GM19035 (cell line): ENCODE measurements around the gene OR51A2.
A peak's percentile ranks its signal among the peaks of the same experiment; 100 is the strongest.
"Not testable (repeated sequence)": the region's sequence is repeated elsewhere in the genome, so short reads cannot be mapped to it uniquely, and the experiment has no call there.

Experiments used
- ATAC-seq: cut with Tn5 transposase; IDR thresholded peaks from one replicate; pipeline ENCODE4 v1.9.1; 2021; ENCODE audit not compliant: unreplicated experiment

Gene OR51A2

DNA sequence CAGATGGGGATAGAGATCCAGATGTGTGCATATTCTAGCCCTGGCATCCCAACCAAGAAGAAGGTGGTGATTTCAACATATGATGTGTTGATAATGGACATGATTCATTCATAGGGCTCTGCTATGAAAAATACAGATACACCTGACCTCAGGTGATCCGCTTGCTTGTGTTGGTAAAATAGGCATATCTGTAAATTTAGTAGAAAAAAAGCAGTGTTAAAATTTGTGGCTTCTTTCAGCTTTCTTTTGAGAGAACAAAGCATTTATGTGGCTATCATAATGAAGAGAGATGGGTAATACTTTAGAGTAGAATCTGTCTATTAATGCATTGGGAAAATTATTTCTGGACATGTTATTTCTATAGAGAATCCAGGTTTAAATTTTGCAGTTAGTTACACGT, at the start of gene OR51A2:
TSS of gene OR51A2 (minus strand) at position 101 of the 400 bp plus-strand sequence. CDS start at position 101, 0 bp downstream.
- ATAC-seq: not testable (repeated sequence)

GRCh38 chr11:5004424-5005274, 49.1 kb upstream of the OR51A2 start:
- peak; percentile 61 for ATAC-seq

- no peak for ATAC-seq
These were observed 39.0 kb upstream of the OR51A2 start, which contains the start of gene OR51L1 for GRCh38 chr11:4994551-4994950. TSS of gene OR51L1 (plus strand) at chr11:4994851. CDS start at chr11:4998983, 4,132 bp downstream.

DNA sequence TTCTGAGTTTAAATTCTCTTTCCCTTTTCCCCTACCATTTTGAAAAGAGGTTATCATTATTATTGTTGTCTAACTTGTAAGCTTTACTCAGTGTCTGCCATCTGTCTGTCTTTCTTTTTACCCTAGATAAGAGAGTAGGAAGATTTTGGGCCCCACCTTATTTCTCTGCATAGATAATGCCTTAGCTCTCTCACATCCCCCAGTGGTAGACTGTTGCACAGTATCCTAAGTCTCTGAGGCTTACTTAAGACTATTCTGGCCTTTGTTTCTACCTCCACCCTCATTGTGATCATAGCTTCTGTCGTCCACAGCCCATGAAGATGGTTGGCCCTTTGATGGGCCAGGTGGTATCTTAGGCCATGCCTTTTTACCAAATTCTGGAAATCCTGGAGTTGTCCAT, 35.5 kb upstream of the OR51A2 start:
- no peak for ATAC-seq

DNA sequence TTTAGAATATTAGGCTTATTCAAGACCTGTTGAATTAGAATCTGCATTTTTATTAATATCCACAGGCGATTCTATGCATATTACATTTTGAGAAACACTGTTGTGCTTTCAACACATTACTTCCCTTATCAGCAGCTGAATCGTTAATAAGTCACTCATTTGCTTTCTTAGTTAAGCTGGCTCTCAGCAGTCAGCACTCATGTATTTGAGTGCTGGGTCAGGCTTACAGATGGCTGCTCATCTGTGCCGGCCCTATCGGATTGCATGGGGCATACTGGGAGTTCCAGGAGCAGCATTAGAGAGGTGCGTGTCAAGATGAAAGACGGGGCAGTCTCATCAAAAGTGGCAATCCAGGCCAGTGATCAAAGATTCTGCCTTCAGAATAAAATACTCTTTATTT, 28.3 kb upstream of the OR51A2 start:
- no peak for ATAC-seq

- ATAC-seq: no peak
These were observed 27.2 kb upstream of the OR51A2 start for GRCh38 chr11:4982678-4983077.

GRCh38 chr11:4979036-4979435, 23.5 kb upstream of the OR51A2 start:
- no peak for ATAC-seq

DNA sequence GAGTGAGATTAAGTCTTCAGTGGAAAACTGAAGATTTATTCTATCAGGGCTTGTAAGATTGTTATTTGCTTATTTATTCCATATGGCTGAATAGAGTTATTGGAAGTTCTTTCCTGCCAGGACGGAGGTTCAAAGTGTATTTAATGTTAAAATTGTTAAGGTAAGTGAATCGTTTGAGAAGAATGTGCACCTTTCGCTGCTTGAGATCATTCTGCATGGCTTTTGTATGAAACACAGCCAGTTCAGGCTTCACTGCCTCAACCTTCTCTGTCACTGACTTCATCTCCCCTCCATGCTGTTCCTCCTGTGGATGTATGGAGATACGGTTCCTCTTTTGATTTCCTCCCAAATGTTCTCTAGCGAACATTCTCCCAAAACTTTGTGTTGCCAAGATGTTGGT, 19.9 kb upstream of the OR51A2 start:
- ATAC-seq: no peak

GRCh38 chr11:4962816-4963215, 7.3 kb upstream of the OR51A2 start:
- no peak for ATAC-seq

DNA sequence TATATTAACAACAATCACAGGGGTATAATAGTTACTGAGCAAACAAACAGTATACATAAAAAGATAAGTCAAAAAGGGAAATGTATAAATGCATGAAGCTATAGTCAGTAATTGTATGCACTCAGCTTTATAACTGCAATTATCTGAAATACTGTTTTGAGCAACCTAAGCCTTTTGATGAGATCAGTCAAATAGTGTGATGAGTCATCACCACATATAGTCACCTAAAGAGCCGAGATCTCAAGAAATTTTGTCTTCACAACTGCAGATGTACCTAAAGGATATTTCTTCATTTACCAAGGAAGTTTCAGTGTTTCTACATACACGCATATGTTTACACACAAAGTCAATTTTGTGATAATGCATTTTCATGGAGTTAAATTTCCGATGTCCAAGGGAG, 5.4 kb upstream of the OR51A2 start:
- no peak for ATAC-seq

- no peak for ATAC-seq
These were observed 1.9 kb upstream of the OR51A2 start for GRCh38 chr11:4957396-4957795.

DNA sequence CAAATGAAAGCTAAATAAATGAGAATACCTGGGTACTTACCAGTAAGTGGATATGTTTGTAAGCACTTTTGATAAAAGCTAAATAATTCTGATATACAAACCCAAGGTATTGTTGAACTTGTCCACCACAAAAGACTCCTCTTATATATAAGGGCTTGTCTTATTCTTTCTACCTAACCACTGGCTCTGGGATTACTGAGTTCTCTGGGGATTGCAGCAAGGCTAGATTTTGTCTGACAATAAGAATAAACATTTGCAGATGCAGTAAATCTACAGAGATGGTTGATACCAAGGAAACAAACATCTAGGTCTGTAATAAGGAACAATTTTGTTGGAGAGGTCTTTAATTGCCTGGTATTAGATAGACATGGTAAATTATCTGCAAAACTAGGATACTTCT, 8.0 kb downstream of the OR51A2 start, which contains the start of gene OR51A4:
TSS of gene OR51A4 (minus strand) at position 101 of the 400 bp plus-strand sequence. CDS start 505 bp downstream, outside the sequence.
- no peak for ATAC-seq

DNA sequence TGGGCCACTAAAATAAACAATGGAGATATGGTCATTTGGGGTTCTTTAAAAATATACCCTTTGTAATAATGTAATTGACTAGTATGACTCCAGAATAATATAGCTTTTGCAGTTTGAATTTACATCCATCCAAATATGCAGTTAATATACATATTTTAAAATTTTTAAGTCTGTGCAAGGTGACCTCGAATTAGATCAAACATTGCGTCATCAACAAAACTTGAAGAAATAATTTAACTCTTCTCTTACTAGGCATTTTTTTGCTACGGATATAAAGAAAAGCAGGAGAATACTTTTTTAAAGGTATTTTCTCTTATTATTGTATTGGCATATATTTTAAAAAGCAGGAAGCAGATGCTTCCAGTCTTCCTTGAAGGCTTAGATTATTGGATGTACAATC, 18.8 kb downstream of the OR51A2 start:
- no peak for ATAC-seq

DNA sequence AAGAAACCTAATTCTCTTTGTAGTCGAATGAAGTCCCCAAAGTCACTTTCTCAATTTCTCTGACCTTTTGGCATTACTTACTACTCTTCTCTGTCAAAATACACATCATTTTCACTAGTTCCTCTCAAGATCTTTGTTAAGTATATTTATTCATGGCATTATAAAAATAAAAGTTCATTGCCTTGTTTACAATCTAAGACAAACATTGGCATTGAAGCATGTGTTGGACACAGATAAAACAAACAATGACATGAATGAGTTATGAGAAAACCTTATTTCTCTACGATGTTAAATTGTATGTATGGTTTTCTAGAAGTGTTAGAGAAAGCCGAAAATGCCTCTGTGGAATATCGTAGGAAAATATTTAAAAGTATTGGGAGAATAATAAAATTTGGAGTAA, 22.8 kb downstream of the OR51A2 start:
- no peak for ATAC-seq

- no peak for ATAC-seq
These were observed 28.9 kb downstream of the OR51A2 start for GRCh38 chr11:4926608-4927007.

- ATAC-seq: no peak
These were observed 31.3 kb downstream of the OR51A2 start, which contains the start of gene OR51G1 for GRCh38 chr11:4924239-4924638. TSS of gene OR51G1 (minus strand) at chr11:4924339. CDS start at chr11:4924339, 0 bp downstream.

DNA sequence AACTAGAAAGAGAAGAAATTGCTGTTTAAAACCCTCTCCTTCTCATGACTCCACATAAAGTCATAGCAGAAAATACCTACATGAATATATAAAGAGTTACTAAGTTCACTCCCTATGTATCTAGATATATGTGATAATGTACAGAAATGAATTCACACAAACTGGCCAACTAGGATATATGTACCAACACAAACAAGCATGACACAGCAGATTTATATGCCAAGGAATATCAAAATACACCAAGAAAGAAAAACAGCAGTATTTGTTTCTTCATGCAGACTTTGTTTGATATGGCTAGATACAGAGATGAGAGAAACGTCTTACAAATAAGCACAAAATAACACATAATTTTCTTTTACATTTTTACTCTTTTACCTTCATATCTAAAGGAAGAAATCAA, 33.2 kb downstream of the OR51A2 start:
- no peak for ATAC-seq

GRCh38 chr11:4921796-4922195, 33.7 kb downstream of the OR51A2 start:
- no peak for ATAC-seq

GRCh38 chr11:4919250-4919649, 36.3 kb downstream of the OR51A2 start, which contains the start of gene OR51G2:
TSS of gene OR51G2 (minus strand) at chr11:4919350. CDS start at chr11:4915663, 3,687 bp downstream.
- no peak for ATAC-seq

- no peak for ATAC-seq
These were observed 38.9 kb downstream of the OR51A2 start for GRCh38 chr11:4916581-4916980.
